K562 treated with DMSO at 1 percent for 12 hours (cell line): ENCODE data around the gene PCDHB3. TPM values are rescaled to one million over a fixed set of nuclear protein-coding genes. Genes with fewer than 3 reads are reported as not detected.

Experiments used
- total RNA-seq: library from RNA; unstranded; fragments of 300-600 nt; gene quantifications from 2 replicates; pipeline ENCODE4 v1.2.3, GENCODE V29; 2022; ENCODE audit not compliant: insufficient read depth

Gene PCDHB3
- total RNA-seq: not detected in 2 replicates

DNA sequence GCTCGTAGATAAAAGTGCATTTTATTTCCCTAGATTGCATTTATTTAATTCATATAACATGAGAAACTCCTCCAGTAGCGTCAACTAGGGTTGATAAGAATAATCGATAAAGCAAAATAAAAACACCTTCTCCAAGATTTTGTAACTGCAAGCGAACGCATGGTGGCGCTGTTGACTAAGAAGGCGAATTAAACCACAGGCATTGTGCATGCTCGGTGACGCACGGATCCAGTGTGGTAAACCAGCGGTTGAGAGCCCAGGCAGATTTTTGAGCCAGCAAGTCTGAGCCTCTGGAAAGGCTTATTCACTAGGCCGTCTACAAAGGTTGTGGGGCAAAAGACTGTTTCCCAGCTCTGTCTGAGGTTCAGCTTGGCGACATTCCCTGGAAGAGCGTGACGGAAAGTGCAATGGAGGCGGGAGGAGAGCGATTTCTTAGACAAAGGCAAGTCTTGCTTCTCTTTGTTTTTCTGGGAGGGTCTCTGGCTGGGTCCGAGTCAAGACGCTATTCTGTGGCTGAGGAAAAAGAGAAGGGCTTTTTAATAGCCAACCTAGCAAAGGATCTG, at the start of gene PCDHB3:
TSS of gene PCDHB3 (plus strand) at position 231 of the 563 bp plus-strand sequence. CDS start at position 408, 177 bp downstream.

DNA sequence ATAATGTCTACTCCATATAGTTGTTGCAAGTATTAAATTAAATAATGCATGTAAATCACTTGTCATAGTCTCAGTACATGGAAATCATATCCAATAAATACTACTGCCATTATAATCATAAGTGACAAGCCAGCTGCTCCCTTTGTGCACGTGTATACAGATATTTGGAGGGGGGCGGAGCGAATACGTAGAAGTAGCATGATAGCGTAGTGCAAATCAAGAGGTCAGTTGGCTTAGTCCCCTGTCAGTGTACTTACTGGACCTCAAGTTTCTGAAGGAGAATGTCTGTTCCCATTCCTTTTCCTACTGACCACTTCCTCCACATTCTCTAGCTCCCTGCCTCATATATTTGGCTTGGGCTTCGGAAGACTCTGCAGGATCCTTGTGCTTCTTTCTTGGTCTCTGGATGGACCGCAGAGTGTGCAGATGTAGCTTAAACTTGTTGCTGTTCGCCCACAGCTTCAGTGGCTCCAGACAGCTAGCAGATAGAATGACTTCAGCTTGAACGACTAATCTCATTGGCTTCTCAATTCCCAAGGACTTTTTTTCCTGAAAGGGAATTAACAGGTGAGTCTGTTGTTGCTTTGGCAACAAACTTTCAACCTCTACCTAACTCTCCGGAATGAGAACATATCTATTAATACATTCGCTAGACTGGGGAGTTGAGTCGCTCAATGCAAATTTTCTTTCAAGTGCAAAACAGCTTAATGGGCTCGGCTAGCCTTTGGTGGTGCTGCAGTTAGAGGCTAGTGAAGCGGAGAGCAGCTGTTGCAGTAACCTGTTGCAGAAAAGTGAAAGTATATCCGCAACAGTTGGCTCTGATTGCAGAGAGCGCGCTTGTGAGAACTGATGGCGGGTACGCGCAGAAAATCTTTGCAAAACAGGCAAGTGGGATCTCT, 49.4 kb upstream of the PCDHB3 start, which contains the start of gene PCDHB1:
TSS of gene PCDHB1 (plus strand) at position 753 of the 899 bp plus-strand sequence. CDS start at position 850, 97 bp downstream.

DNA sequence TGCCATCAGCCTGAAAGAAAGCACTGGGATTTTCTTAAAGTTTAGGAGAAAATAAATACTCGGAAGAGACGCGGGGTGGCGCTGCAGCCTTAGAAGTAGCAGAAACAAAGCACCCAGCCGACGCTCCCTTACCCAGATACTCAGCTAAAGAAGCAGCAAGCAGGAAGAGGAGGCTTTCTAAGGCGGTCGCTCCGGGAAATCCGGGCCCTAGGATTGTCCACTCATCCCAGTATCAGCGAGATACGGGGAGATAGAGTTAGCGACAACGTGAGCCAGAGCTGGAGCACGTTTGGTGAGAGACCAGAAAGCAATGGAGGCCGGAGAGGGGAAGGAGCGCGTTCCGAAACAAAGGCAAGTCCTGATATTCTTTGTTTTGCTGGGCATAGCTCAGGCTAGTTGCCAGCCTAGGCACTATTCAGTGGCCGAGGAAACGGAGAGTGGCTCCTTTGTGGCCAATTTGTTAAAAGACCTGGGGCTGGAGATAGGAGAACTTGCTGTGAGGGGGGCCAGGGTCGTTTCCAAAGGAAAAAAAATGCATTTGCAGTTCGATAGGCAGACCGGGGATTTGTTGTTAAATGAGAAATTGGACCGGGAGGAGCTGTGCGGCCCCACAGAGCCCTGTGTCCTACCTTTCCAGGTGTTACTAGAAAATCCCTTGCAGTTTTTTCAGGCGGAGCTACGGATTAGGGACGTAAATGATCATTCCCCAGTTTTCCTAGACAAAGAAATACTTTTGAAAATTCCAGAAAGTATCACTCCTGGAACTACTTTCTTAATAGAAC, 5.6 kb upstream of the PCDHB3 start, which contains the start of gene PCDHB2:
TSS of gene PCDHB2 (plus strand) at position 135 of the 782 bp plus-strand sequence. CDS start at position 311, 176 bp downstream.

DNA sequence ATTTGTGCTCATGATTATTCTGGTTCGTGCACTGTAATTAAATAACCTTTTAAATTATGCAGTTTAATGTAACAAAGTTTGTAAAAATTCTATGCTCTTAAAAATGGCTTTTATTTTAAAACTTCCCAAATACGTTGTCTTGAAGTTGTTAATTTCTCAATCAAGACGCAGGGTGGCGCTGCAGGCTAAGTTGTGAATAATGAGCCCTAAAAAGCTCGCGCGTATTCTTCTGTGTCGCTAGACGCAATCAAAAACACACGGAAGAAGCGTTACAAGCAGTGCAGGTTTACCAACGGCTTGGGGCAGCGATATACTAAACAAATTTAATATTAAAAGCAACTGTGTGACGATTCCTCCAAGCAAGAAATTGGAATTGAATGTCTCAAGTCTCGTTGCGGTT, 21.3 kb downstream of the PCDHB3 start, which contains the start of gene PCDHB4:
TSS of gene PCDHB4 (plus strand) at position 256 of the 400 bp plus-strand sequence. CDS start 181 bp downstream, outside the sequence.

DNA sequence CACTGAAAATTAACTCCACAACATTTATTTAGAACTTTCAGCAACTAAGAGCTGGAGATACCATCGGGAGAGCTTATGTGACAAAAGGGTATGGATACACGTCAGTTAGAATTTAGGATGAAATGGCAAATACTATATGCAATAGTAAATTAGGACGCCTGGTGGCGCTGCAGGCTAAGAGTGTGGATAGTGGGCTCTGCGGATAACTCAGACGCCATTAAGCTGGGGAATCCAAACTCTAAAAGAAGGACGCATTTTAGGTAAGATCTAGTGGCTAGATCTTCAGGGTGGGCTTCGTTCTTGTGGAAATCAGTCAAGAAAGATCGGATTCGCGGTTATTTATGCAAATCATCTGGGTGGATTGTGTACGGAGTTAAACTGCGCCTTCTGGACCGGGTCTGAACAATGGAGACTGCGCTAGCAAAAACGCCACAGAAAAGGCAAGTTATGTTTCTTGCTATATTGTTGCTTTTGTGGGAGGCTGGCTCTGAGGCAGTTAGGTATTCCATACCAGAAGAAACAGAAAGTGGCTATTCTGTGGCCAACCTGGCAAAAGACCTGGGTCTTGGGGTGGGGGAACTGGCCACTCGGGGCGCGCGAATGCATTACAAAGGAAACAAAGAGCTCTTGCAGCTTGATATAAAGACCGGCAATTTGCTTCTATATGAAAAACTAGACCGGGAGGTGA, 34.9 kb downstream of the PCDHB3 start, which contains the start of gene PCDHB5:
TSS of gene PCDHB5 (plus strand) at position 177 of the 688 bp plus-strand sequence. CDS start at position 406, 229 bp downstream.

DNA sequence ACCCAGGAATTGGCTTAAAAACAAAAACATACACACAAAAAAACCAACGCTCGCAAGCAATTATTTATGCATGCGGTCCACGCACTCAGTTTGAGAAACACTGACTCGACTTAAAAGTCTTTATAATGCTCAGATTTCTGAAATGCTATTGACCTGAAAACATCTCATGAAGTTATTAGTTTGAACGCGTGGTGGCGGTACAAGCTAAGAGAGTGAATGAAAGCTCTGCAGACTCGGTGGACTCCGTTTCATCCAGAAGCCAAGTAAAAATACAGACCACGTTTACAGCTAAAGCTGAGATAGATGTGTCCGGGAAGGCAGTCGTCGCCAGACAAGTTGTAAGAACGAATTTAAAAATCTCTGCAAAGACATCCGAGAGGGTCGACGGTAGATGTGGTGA, 49.5 kb downstream of the PCDHB3 start, which contains the start of gene PCDHB6:
TSS of gene PCDHB6 (plus strand) at position 246 of the 400 bp plus-strand sequence. CDS start 201 bp downstream, outside the sequence.

Other genes starting within 250 kb of the PCDHB3 start
- not detected in 2 replicates for gene PCDHA10, start 244.6 kb upstream of the PCDHB3 start, total RNA-seq
- gene PCDHA11, start 231.5 kb upstream of the PCDHB3 start, total RNA-seq: not detected in 2 replicates
- not detected in 2 replicates for gene PCDHA12, start 225.2 kb upstream of the PCDHB3 start, total RNA-seq
- not detected in 2 replicates for gene PCDHA13, start 218.3 kb upstream of the PCDHB3 start, total RNA-seq
- not detected in 2 replicates for gene PCDHAC1, start 174.2 kb upstream of the PCDHB3 start, total RNA-seq
- gene PCDHAC2, start 134.0 kb upstream of the PCDHB3 start, total RNA-seq: not detected in 2 replicates
- not detected in 2 replicates for gene PCDHB1, start 49.1 kb upstream of the PCDHB3 start, total RNA-seq
- gene PCDHB2, start 5.9 kb upstream of the PCDHB3 start, total RNA-seq: 0.14 TPM in 1 of 2 replicates, not detected in the other
- not detected in 2 replicates for gene PCDHB4, start 21.3 kb downstream of the PCDHB3 start, total RNA-seq
- 0.25 TPM in 1 of 2 replicates, not detected in the other for gene PCDHB5, start 34.7 kb downstream of the PCDHB3 start, total RNA-seq
- gene PCDHB6, start 49.6 kb downstream of the PCDHB3 start, total RNA-seq: not detected in 2 replicates
- gene PCDHB7, start 72.2 kb downstream of the PCDHB3 start, total RNA-seq: not detected in 2 replicates
- gene PCDHB8, start 77.3 kb downstream of the PCDHB3 start, total RNA-seq: not detected in 2 replicates
- 0.15 TPM in 1 of 2 replicates, not detected in the other for gene PCDHB16, start 81.9 kb downstream of the PCDHB3 start, total RNA-seq
- not detected in 2 replicates for gene PCDHB9, start 86.7 kb downstream of the PCDHB3 start, total RNA-seq
- not detected in 2 replicates for gene PCDHB10, start 91.9 kb downstream of the PCDHB3 start, total RNA-seq
- not detected in 2 replicates for gene PCDHB11, start 99.2 kb downstream of the PCDHB3 start, total RNA-seq
- not detected in 2 replicates for gene PCDHB12, start 108.2 kb downstream of the PCDHB3 start, total RNA-seq
- 0.26 TPM in 1 of 2 replicates, not detected in the other for gene PCDHB13, start 113.4 kb downstream of the PCDHB3 start, total RNA-seq
- not detected in 2 replicates for gene PCDHB14, start 122.9 kb downstream of the PCDHB3 start, total RNA-seq
- 0.33 TPM in 1 of 2 replicates, not detected in the other for gene PCDHB15, start 144.9 kb downstream of the PCDHB3 start, total RNA-seq
- gene SLC25A2, start 203.6 kb downstream of the PCDHB3 start, total RNA-seq: not detected in 2 replicates
- 75.1 and 124 TPM in 2 replicates for gene TAF7, start 220.3 kb downstream of the PCDHB3 start, total RNA-seq
- 0.19 TPM in 1 of 2 replicates, not detected in the other for gene PCDHGA1, start 230.0 kb downstream of the PCDHB3 start, total RNA-seq
- gene PCDHGA2, start 238.3 kb downstream of the PCDHB3 start, total RNA-seq: 0.79 TPM in 1 of 2 replicates, not detected in the other
- gene PCDHGA3, start 243.4 kb downstream of the PCDHB3 start, total RNA-seq: 0.30 and 1.1 TPM in 2 replicates
- 0.28 TPM in 1 of 2 replicates, not detected in the other for gene PCDHGB1, start 249.6 kb downstream of the PCDHB3 start, total RNA-seq